IPS-NIHi7 (cell line): Measurements from ENCODE around the gene PLD1.
"Not testable (repeated sequence)": the region's sequence is repeated elsewhere in the genome, so short reads cannot be mapped to it uniquely, and the experiment has no call there.

Experiments
- DNase-seq: peaks from one replicate; pipeline ENCODE4 v3.0.0; 2012; ENCODE audit warnings: mixed read lengths; ENCODE audit errors: extremely low spot score

The PLD1 gene

DNA sequence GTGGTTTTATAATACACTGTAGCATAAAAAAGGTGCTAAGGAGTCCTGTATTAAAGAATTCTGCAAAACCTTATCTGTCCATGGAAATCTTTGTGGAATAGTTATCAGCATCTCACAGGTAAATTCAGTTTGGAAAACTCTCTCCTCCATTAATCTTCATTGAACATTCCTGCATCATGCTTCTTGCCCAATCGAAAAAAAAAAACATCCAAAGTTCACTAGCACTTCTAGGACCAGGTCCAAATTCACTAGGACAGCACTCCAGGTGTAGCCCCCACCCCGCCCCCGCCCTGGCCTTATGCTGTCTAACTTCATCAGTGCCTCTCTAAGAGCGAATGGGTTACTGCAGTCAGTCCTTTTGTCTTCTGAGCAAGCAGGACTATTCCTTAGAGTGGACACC lies 138.6 kb downstream of the PLD1 start:
- no peak for DNase-seq

DNA sequence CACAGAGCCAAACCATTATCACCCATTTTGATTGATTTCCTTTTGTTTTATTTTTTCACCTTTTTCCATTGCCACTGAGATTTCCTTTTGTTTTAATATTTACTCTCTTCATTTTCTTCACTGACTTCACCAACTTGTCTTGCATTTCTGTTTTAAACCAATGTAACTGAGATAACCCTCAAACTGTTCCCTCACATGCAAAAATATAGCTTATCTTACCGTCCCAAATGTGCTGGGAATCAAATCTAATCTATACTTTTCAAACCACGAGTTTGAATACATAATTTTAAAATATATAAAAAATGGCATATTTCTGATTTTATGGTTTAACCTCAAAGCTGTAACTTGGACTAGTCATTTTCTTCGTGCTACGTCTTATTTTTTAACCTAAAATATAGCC lies 143.8 kb downstream of the PLD1 start:
- no peak for DNase-seq

DNA sequence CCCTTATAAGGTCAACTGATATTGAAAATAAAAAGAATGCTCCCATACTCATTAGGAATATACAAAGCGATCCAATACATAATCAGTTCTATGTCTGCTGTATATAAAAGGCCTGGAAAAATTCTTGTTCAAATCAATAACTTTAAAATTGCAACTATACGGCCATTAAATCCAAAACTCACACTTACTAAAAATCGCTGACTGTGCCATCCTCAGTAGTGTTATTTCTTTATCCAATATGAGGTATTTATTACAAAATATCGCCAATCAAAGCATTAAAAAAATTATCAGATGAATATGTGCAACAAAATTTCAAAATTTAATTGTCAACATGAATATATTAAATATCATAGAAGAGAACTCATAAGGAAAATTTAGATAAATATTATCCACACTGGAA lies 146.5 kb downstream of the PLD1 start:
- DNase-seq = no peak

DNA sequence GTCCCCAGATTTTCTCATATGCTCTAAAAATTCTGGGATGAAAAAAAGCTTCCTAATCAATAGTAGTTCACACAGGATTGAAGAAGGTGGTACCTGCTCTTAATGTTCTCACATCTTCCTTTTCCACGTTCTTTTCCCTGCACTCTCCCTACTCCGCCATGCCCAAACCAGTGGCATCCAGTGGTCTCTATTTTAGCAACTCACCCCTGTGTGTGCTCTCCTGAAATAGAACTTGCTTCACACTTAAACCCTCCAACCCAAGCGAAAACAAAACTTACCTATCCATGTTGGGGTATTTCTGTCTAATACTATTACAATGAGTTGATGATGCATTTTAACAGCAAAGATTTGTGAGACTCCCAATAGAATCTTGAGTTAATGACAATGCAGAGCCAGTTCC lies 148.8 kb downstream of the PLD1 start:
- DNase-seq = no peak

DNA sequence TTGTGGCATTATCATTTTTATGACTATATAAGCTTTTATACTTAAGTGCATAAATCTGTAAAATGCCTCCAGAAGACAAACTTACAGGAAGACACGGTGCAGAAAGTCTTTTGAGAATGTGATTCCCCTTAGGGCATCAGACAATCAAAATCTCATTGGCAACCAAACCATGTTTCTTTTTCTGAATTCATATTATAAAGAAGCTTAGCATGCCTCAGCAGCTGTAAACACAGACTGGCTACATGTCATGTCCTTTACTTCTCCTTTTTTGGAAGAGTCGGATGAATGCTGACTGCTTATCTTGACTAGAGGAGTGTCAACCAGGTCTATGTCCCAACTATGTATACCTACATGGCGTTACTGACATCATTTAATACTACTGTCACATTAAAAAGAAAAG lies 150.1 kb downstream of the PLD1 start:
- no peak for DNase-seq

DNA sequence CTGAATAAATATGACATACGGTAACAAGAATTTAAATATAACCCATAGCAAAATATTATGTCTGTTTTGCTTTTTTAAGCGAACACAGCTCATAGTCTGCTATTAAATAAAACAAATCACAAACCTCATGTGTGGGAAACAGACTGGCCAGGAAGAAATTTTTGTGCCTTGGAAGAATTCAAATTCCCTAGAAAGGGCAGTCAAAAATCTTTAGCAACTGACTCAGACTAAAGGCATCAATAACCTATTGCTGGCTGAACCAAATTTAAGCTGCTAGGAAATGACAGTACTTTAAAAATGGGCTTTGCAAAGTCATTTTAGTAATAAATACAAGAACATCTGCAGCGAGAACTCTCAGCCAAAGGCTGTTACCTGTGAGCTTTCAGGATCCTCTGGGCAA lies 151.4 kb downstream of the PLD1 start:
- no peak for DNase-seq

DNA sequence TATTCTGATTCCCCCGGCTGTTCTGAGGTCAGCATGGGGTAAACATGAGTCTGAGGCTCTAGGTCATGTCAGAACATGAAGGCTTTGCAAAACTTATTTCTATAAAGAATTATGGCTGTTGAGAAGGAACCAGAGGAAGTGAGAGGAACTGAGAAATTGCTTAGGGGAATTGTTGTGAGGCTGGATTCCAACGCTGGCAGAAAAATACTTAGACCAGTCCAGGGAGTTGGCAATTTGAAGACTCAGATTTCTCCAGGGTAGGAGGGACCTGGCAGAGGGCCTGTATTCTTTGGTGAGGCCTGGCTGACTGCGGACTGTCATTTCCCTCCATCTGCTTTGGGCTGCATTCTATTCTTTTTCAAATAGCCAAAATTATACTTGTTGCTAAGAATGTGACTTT lies 155.5 kb downstream of the PLD1 start:
- DNase-seq = no peak

DNA sequence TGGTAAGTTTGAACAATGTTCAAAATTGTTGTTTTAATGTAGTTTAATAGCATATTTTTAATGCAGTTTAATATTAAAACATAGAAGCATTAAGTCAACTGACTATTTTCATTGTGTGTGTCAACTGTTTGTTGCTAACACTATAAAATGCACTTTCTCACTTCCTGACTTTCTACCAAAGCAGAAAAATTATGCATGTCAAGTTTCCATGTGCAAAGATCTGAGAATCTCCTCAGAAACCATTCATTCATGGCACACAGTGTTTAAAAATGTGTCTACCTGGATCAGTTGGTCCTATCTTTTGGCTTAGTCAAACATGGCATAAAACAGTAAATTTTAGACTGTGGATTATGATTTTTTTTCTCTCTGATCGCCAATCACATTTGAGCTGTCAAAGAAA lies 156.0 kb downstream of the PLD1 start:
- DNase-seq = no peak

DNA sequence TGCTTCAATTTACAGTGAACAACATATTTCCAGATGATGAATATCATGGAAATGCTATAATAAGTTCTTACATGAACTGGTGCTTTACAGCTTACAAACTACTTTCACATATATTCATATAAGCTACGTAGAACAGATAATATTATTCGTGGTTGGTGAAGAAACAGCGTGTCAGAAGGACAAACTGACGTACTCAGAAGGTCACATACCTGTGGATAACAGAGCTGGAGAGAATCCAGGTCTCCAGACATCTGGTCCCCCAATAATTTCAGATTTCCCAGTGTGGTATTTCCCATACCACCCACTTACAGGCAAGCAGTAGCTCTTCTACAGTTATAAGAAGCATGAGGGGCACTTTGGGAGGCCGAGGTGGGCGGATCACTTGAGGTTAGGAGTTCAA lies 156.6 kb downstream of the PLD1 start:
- DNase-seq = no peak

DNA sequence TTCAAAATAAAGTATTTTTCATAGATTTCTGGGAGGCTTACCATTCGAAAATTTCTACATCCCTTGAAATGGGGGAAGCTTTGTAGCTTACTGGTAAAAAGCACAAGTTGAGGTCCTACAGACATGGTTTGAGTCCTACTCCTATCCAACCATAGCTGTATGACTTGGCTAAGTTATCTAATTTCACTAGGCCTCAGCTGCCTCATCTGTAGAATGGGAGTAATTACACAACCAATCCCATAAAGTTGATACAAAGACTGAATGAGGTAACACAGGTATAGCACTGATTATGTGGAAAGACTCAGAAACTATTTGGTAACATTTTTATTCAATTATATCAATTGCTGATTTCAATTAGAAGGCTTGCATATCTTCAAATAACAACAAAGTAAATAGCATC lies 157.4 kb downstream of the PLD1 start:
- no peak for DNase-seq

DNA sequence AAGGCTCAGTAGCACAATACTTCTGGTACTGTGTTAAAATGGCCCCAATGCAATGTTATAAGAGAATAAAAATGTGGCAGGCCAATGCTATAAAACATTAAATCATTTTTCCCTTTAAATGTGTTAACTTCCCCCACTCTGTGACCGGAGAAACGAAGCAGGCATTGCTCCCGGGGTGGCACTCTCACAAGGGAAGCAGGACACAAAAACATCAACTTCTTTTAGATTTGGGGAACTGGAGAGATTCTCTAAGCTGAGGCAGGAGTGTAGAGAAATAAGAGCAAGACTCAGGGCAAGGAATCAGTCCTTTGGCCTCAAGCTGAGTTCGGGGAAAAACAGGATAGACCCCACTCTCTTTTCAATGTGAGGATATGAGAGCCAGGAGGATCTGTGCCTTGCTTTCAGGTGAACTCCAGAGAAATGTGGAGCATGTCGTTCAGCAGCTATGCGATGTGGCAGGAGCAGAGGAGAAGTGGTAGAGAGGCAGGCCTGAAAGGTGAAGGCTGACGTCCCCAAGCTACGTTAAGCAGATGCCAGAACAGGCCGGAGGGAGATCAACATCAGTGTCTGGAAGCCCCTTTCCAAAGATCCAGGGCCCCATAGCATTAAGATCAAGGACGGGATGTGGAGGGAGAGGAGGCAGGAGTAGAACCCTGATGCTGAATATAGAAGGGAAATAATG lies 160.2 kb downstream of the PLD1 start:
- DNase-seq = no peak

DNA sequence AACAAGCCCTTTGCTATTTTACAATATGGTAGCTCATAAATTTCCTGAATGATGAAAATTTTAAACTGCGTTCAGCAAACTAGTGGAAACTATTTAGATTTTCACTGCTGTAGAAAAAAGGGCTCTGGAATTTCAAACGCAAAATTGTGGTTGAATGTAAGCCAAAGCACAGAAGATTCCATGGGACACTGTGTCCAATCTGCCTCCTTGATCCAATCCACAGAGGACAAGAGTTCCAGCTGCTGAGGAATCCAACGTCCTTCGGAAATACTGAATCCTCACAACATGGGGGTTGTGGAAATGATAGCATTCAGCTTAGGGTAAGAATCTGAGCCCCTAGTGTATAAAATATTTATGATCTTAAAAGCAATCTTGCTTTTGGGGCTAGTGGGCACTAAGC lies 161.0 kb downstream of the PLD1 start:
- no peak for DNase-seq

DNA sequence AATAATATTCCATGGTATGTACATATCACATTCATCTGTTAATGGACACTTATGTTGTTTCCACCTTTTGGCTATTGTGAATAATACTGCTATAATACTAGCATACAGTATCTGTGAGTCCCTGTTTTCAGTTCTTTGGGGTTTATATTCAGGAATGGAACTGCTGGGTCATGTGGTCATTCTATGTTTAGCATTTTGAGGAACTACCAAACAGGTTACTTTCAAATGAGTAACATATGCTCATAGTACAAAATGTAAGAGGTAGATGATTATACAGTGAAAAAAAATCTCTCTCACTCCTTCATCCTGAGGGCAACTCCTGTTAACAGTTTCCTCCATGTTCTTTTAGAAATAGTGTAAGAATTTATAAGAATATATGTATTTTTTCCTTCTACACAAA lies 162.2 kb downstream of the PLD1 start:
- DNase-seq = no peak

DNA sequence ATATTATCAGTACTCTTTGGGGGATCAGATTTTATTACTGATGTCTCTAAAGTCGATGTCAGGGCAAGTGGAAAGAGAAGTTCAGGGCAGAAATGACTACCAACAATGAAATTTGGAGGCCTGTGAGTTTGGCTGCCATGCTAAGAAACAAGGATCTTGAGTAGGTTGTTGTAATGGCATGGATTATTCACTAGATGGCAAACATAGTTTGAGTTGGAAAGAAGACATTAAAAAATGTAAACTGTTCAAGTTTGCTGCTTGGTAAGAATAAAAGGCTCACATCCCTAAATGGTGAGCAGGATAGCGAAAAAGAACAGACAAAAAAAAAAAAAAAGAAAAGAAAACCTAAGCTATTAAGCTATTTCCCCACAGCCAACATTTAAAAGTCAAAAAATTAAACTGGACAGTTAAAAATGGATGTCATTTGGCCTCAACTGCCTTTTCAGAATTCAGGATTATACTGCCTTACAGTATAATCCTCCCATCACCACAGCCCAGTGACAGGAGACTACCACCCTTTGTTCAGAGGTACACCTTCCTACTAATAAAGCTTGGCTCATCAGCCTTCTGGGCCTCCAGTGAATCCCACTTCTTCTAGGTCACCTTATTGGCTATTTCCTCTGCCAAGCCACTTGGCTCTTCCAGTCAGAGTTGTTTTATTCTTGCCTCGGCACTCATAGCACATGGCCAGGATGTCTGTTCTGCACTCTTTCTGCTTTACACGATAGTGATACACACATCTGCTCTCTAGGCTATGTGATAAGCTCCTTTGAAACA lies 163.7 kb downstream of the PLD1 start:
- DNase-seq = peak; percentile 28

DNA sequence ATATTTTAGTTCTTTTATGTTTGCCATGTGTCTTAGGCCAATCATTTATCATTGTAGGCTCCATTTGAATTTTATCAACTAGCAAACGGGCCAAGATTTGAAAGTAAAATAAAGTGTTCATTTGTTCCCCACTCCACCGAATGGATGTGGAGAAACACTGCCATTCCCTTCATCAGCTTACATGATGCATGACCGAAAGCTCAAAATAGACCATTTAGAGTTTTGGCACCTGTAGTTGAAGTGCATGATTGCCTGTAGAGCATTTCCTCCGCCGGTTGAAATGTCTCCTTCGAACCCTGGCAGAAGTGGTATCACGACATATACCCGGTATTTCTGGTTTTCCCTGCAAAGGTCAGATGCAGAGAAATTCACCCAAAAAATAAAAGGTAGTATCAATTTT lies 165.6 kb downstream of the PLD1 start:
- DNase-seq = no peak

DNA sequence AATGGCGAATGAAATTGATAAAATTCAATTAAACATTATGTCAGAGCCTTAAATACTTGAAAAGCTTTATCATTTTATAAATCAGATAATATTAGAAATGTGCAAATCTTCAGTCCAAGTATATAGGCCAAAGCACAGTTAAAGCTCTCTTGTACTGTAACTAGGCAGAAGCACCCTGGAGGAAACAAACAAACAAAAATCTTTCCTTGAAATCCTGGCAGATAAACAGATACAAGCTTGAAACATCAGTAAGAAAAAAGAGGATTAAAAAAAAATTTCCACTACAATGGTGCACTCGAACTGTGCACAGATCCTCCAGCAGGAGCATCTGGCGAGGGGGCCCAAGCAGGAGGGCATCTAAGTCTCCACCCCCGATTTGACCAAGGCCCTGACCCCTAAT lies 166.6 kb downstream of the PLD1 start:
- DNase-seq = no peak

DNA sequence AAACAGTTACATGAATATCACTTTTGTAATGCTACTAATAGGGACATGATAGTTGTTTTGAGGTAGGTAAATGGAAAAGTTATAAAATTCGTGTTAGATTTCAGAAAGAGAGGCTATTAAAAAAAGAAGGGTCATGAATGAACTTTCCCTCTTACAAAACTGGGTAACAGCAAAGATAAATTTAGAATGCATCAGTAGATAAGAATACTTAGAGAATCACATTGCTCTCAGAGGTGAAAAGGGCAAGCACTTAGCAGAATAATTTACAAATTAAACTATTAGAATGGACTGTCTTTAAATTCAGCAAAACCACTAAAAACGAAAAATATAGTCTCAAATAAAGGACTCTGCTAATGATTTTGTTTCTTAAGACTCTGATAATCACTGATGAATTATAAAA lies 167.2 kb downstream of the PLD1 start:
- DNase-seq = no peak

DNA sequence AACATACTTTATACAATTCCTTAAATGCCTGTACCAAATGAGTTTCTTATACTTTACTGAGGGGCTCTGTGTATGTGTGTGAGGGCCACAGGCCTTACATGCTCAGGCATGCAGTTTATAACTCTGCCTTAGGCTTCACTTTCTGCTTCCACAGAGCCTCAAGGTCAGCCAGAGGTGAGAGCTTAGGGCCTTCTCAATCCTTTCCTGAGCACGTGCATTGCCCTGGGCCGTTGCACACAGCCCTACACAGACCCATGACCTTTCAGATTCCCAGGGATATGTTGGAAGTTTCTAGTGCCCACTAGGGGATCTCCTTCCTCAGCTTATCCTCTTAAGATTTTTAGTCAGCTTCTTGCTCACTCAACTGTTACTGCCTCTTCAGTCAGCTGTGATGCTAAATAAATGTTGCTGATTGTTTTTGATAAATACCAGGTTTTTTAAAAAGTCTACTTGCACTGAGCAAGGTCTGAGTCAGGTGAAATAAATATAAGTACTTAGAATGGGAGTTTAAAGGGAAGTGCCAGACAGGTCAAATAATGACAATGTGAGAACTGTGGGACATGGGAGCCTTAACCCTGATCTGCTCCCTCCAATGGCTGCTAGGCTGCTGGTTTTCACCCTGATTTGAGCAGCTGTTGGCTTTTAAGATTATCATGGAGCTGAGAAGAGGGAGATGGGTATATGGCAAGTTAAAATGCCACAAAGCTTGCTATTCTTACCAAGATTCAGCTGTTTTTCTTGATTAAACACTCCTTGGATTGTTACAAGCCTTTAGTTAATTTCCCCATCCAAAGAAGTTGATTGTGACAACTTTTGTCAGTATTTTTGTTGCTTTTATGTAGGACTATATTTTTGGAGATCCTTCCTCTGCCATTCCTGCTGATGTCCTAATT lies 169.5 kb downstream of the PLD1 start:
- peak; percentile 22 for DNase-seq

DNA sequence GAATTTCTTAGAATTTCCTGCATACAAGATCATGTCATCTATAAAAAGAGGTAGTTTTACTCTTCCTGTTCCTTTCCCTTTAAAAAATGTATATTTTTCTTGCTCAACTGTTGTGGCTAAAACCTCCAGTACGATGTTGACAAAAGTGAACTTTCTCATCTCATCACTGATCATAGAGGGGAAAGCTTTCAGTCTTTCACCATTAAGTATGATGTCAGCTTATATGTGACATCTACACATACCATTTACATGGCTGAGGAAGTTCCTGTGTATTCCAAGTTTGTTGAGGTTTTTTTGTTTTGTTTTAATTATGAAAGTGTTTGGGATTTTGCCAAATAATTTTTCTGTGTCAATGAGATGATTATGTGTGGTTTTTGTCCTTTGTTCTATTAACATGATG lies 173.6 kb downstream of the PLD1 start:
- DNase-seq = no peak

DNA sequence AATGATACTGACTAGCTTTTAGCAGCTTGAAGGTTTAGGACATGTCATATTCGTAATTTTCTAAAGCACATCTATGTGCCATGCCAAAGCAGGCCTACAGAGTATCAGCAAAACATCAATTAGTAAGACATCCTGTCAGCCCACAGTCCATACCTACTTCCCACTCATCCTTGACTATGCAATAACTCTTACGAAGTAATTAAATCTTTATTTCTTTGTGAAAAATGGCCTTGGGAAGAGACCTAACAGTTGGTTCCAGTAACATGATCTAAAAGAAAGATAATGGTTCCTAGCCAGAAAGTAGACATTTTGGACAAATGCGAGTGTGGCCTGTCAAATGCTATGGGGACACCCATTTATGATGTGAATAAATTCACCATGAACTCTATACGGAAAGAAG lies 177.5 kb downstream of the PLD1 start:
- no peak for DNase-seq

DNA sequence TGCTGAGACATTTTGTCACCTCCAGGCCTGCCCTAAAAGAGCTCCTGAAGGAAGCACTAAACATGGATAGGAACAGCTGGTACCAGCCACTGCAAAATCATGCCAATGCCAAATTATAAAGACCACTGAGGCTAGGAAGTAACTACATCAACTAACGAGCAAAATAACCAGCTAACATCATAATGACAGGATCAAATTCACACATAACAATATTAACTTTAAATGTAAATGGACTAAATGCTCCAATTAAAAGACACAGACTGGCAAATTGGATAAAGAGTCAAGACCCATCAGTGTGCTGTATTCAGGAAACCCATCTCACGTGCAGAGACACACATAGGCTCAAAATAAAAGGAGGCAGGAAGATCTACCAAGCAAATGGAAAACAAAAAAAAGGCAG lies 183.5 kb downstream of the PLD1 start:
- not testable (repeated sequence) for DNase-seq

DNA sequence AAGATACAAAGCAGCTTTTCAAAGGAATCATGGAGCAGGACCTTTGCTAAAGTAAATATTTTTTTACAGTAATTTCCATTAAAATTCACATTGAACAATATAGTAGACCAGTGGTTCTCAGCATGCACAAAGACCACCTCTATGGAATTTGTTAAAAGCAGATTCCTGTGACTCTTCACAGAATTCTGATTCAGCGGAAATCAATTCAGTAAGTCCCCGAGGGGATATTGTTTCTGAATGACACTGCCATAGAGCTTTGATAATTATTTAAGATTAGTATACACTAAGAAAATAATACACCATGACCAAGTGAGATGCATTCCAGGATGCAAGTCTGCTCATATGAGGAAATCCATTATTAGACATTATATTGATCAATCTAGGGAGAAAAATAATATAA lies 188.2 kb downstream of the PLD1 start:
- DNase-seq = no peak
